Astrocyte (in vitro differentiated cells and primary cell): ENCODE results near the gene MAN1C1.

Experiments
- CTCF ChIP-seq: IDR thresholded peaks from 2 replicates; pipeline ENCODE4 v1.5.1; 2011; ENCODE audit warnings: low read depth, mild to moderate bottlenecking, inconsistent platforms, low read length, moderate library complexity; ENCODE audit not compliant: insufficient read depth
- EZH2 ChIP-seq: IDR thresholded peaks from 2 replicates; pipeline ENCODE4 v1.6.1; 2012; ENCODE audit warnings: mild to moderate bottlenecking, low read length, inconsistent platforms; ENCODE audit not compliant: insufficient read depth

- TF ChIP-seq EZH2 (no peak), CTCF (no peak)
Observed at GRCh38 chr1:25677193-25677773, 60.7 kb downstream of the MAN1C1 start.
